ENCODE results near the gene KLK7.
"Not testable (repeated sequence)": the region's sequence is repeated elsewhere in the genome, so short reads cannot be mapped to it uniquely, and the experiment has no call there.

Gene KLK7

GRCh38 chr19:50992666-50993035 is 8.9 kb upstream of the KLK7 start:
- H3K27ac ChIP-seq = no peak overlapping the region
- TF ChIP-seq CTCF (conservative IDR thresholded peaks at IDR 0.05) (no peak), ZFX (IDR thresholded peaks at IDR 0.05) (no peak)

- H3K27ac ChIP-seq = not testable (repeated sequence)
These were observed 699 bp upstream of the KLK7 start for GRCh38 chr19:50984416-50984815.

- no peak for TF ChIP-seq CTCF (conservative IDR thresholded peaks at IDR 0.05)
- TF ChIP-seq ZFX (IDR thresholded peaks at IDR 0.05) = no peak
- H3K27ac ChIP-seq = no peak overlapping the region
These were observed 1.5 kb downstream of the KLK7 start for GRCh38 chr19:50982186-50982585.

- TF ChIP-seq ZFX (IDR thresholded peaks at IDR 0.05) = no peak
- no peak for TF ChIP-seq CTCF (conservative IDR thresholded peaks at IDR 0.05)
- H3K27ac ChIP-seq = no peak overlapping the region
These were observed 2.0 kb downstream of the KLK7 start for GRCh38 chr19:50981587-50982146.

GRCh38 chr19:50980208-50980607 is 3.5 kb downstream of the KLK7 start:
- no peak for TF ChIP-seq ZFX (IDR thresholded peaks at IDR 0.05)
- TF ChIP-seq CTCF (conservative IDR thresholded peaks at IDR 0.05) = no peak

GRCh38 chr19:50979758-50980157 is 4.0 kb downstream of the KLK7 start:
- TF ChIP-seq ZFX (IDR thresholded peaks at IDR 0.05) = no peak
- TF ChIP-seq CTCF (conservative IDR thresholded peaks at IDR 0.05) = no peak
- H3K27ac ChIP-seq = no peak overlapping the region

More at GRCh38 chr19:50980208-50980607, 3.5 kb downstream of the KLK7 start:
- H3K27ac ChIP-seq = no peak overlapping the region

GRCh38 chr19:50978772-50979390 is 4.8 kb downstream of the KLK7 start:
- no peak overlapping the region for H3K27ac ChIP-seq
- TF ChIP-seq CTCF (conservative IDR thresholded peaks at IDR 0.05) (no peak), ZFX (IDR thresholded peaks at IDR 0.05) (no peak)

GRCh38 chr19:50977626-50978025 is 6.1 kb downstream of the KLK7 start:
- TF ChIP-seq ZFX (IDR thresholded peaks at IDR 0.05) = no peak
- no peak overlapping the region for H3K27ac ChIP-seq
